Epithelial cell of esophagus (primary cell): ENCODE results near the gene TLNRD1.

ENCODE experiments used
- DNase-seq: peaks from one replicate; pipeline ENCODE4 v3.0.0; 2010; ENCODE audit warnings: low read depth
- H3K4me3 ChIP-seq: 2 replicates; pipeline ENCODE4 v1.5.1; 2011; ENCODE audit warnings: mild to moderate bottlenecking, low read length, control low read depth
- TF ChIP-seq, protein P1 (sequence below): IDR thresholded peaks from 2 replicates; pipeline ENCODE4 v1.5.1; 2011; ENCODE audit warnings: low read depth, mild to moderate bottlenecking, low read length, control low read depth, inconsistent platforms; ENCODE audit not compliant: insufficient read depth; ENCODE audit errors: missing control alignments

Gene TLNRD1

GRCh38 chr15:80970018-80970657, 30.6 kb upstream of the TLNRD1 start:
- H3K4me3 ChIP-seq = no peak overlapping the region
- TF ChIP-seq, protein P1, sequence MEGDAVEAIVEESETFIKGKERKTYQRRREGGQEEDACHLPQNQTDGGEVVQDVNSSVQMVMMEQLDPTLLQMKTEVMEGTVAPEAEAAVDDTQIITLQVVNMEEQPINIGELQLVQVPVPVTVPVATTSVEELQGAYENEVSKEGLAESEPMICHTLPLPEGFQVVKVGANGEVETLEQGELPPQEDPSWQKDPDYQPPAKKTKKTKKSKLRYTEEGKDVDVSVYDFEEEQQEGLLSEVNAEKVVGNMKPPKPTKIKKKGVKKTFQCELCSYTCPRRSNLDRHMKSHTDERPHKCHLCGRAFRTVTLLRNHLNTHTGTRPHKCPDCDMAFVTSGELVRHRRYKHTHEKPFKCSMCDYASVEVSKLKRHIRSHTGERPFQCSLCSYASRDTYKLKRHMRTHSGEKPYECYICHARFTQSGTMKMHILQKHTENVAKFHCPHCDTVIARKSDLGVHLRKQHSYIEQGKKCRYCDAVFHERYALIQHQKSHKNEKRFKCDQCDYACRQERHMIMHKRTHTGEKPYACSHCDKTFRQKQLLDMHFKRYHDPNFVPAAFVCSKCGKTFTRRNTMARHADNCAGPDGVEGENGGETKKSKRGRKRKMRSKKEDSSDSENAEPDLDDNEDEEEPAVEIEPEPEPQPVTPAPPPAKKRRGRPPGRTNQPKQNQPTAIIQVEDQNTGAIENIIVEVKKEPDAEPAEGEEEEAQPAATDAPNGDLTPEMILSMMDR = peak; percentile 78
- DNase-seq = peak; percentile 71

- peak; percentile 76 for DNase-seq
- no peak overlapping the region for H3K4me3 ChIP-seq
- TF ChIP-seq, protein P1 = no peak
Measured at GRCh38 chr15:80970658-80971057, 30.1 kb upstream of the TLNRD1 start.

DNA sequence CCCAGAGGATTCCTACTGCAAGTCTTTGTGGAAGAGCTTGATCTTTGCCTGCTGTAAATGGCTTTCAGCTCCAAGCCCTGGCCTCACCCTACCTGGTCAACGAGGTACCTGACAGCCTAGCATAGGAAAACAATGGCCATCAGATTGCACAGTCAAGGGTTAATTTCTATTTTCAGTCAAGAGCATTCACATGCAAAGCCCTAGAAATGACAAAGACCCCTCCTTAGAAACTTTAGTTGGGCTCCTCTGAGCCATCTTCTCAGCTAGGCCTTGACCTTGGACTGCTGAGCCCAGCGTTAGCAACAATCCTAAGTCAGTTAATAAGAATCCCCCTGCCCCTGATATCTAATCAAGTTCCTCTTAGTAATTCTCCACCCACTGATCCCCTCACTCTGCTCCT, 29.6 kb upstream of the TLNRD1 start:
- DNase-seq = no peak
- no peak overlapping the region for H3K4me3 ChIP-seq
- TF ChIP-seq, protein P1 = no peak

GRCh38 chr15:80972276-80972675, 28.4 kb upstream of the TLNRD1 start:
- no peak overlapping the region for H3K4me3 ChIP-seq
- TF ChIP-seq, protein P1 = no peak
- DNase-seq = no peak

DNA sequence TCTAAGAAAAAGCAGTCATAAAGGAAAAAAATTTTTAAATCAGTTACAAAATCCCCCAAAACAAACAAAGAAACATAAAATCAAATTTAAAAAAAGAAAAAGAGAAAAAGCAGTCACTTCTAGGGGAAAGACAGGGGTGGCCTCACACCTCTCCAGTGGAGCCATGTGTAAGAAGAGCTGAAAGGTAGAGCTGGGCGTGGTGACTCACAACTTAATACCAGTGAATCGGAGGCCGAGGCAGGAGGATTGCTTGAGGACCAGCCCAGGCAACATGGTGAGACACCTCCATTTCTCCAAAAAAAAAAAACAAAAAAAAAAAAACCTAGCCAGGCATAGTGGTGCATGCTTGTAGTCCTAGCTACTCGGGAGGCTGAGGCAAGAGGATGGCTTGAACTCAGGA, 25.8 kb upstream of the TLNRD1 start:
- DNase-seq = no peak
- TF ChIP-seq, protein P1 = no peak

GRCh38 chr15:80976851-80977250, 23.9 kb upstream of the TLNRD1 start:
- no peak for DNase-seq
- TF ChIP-seq, protein P1 = no peak
- no peak overlapping the region for H3K4me3 ChIP-seq

More for the DNA sequence above, 25.8 kb upstream of the TLNRD1 start:
- no peak overlapping the region for H3K4me3 ChIP-seq

DNA sequence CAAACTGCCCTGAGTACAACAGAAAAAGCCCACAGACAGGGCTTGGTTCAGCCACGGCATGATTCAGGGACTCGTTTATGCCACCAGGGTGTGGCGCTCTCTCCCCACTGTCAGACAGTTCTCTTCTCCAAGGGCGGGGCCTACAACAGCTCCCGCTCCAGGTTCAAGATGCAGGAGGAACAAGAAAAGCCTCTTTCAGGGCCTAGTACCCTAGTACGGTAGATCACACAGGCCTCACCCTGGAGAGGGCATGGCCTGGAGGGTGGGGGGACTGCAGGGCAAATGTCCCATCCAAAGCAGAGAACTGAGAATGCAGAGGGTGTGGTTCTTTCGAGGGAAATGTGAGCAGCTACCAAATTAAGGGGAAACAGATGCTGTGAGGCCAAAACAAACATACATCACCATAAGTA, 23.1 kb upstream of the TLNRD1 start:
- TF ChIP-seq, protein P1 = peak; percentile 77
- DNase-seq = peak; percentile 77
- no peak overlapping the region for H3K4me3 ChIP-seq
